ENCODE measurements around the gene INPP5E.
"Not testable (repeated sequence)": the region's sequence is repeated elsewhere in the genome, so short reads cannot be mapped to it uniquely, and the experiment has no call there.

The INPP5E gene

DNA sequence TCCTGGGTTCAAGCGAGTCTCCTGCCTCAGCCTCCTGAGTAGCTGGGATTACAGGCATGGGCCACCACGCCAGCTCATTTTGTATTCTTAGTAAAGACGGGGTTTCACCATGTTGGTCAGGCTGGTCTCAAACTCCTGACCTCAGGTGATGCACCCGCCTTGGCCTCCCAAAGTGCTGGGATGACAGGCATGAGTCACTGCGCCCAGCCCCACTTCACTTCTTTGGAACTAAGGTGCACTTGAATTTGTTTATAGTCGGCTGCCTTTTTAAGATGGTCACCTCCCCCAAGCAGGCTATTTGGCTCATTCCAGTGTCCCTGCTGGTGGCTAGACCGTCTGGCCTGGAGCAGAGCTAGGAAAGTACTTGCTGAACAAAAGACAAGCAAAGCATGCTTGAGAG lies 14.3 kb downstream of the INPP5E start:
- DNase-seq, result not testable (repeated sequence)

DNA sequence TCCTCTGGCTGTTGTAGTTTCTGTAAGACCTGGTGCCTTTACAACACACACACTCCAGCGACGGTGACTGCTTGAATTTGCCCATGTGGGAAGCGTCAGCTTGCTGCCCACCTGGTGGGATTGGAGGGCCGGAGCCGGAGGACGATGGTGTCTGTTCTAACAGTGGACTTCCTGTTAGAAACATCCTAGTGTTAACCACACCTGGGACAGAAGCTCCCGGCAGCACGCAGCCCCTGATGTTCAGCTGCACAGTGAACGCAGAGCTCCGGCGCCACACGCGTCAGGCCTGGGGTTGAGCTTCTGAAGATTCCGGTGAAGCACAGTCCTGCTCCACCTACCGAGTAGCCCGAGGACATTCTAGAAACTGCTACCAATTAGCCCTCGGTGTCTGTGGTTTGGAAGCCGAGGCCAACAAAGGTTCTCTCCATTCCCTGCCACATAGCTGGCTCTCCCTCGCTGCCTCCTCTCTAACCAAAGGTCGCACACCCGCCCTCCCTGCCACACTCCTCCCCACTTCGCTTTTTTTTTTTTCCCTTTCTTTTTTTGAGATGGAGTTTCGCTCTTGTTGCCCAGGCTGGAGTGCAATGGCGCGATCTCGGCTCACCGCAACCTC lies 14.8 kb downstream of the INPP5E start:
- DNase-seq, result no peak

DNA sequence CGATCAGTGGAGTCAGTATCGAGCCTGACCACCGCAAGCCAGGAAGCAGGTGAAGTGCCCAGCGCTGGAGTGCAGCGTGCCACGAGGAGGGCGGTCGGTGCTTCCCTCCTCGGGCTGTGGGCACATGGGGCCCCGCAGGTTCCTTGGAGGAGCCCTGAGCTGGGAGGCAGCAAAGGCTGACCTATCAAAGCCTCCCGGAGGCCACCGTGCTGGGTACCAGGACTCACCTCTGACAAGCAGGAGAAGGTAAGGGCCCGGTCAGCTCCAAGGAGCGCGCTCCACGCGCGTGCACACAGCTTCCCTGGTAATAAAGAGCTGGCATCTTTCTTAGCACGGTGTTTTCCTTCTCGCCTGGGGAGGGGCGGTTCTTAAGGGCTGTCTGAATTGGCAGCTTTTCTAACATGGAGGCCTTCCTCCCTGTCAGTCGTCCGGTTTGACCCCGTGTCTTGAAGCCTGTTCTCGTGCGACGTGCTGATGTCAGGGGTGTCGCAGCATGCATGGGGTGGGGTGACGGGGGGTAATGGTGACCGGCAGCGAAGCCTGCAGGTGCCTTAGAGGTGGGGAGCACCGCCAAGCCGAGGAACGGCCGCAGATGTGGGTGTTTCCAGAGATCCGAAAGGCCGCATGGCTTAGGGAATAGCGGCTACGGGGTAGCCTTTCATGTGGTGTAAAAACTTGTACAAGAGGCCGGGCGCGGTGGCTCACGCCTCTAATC lies 16.1 kb downstream of the INPP5E start:
- DNase-seq, result no peak

DNA sequence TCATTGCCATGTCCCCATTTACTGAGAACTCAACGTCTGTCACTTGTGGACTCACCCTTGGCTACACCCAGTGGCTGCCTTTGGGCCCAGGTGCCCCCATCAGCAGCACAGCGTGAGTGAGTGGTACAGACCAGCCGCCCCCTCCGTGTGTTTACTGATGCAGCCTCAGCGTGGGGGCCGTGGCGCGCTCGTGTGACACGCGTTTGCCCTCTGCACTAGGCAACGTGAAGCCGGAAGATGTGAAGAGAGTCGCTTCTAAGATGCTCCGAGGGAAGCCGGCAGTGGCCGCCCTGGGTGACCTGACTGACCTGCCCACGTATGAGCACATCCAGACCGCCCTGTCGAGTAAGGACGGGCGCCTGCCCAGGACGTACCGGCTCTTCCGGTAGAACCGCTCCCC lies 16.8 kb downstream of the INPP5E start:
- DNase-seq, result no peak

DNA sequence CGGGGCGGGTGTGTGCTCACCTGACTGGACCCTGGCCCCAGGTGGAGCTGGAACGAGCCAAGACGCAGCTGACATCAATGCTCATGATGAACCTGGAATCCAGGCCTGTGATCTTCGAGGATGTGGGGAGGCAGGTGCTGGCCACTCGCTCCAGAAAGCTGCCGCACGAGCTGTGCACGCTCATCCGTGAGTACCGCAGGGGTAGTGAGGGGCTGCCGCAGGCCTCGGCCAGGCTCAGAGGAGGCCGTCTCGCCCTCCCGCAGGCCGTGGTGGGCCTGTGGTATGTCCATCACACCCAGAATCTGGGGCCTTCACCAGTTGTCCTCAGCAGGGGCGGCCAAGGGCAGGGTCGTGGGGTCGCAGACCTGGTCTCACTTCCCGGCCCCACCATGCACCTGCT lies 17.9 kb downstream of the INPP5E start:
- DNase-seq, result no peak

DNA sequence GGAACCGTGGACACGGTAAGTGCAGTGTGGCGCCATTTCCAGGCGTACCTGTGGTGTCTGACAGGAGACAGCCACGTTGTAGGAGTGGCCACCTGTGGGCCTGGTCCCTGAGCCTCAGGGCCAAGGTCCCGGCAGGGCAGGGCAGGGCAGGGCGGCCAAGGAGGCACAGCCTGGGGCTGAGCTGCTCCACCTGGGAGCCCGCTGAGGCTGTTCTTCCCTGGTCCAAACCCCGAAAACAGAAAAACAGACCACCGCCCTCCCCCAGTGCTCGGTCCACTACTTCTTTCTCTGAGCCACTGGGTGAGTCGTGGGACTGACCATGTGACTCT lies 20.6 kb downstream of the INPP5E start:
- DNase-seq, result no peak

DNA sequence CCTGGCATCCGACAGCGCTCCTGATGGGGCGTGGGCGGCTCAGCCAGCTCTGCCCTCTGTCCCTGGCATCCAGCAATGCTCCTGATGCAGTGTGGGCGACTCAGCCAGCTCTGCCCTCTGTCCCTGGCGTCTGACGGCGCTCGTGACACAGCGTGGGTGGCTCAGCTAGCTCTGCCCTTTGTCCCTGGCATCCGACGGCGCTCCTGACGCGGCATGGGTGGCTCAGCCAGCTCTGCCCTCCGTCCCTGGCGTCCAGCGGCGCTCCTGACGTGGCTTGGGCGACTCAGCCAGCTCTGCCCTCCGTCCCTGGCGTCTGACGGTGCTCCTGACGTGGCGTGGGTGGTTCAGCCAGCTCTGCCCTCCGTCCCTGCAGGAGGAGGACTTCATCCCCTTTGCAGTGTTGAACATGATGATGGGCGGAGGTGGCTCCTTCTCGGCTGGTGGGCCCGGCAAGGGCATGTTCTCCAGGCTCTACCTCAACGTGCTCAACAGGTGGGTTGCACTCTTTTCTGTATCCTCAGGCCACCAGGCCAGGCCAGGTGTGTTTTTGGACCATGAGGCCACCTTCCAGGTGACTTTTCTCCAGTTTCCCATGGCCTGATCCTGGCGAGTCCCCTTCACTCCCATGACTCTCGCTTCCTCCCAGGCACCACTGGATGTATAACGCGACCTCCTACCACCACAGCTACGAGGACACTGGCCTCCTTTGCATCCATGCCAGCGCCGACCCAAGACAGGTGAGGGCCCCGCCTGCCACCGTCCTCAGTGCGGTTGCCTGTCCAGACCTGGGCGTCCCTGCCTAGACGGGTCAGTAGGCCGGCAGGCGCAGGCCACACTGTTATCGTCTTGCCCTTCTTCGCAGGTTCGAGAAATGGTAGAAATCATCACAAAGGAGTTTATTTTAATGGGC lies 21.2 kb downstream of the INPP5E start:
- no peak for DNase-seq

DNA sequence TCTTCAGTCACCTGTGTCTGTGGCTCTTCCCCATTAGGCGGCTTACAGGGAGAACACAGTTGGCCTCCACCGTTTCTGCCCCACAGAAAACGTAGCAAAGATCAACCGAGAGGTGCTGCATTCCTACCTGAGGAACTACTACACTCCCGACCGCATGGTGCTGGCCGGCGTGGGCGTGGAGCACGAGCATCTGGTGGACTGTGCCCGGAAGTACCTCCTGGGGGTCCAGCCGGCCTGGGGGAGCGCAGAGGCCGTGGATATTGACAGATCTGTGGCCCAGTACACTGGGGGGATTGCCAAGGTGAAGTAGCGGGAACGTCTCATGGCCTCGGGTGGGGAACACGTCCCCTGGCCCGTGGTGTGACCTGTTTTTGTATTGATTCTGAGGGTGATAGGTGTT lies 22.7 kb downstream of the INPP5E start:
- DNase-seq, result no peak

DNA sequence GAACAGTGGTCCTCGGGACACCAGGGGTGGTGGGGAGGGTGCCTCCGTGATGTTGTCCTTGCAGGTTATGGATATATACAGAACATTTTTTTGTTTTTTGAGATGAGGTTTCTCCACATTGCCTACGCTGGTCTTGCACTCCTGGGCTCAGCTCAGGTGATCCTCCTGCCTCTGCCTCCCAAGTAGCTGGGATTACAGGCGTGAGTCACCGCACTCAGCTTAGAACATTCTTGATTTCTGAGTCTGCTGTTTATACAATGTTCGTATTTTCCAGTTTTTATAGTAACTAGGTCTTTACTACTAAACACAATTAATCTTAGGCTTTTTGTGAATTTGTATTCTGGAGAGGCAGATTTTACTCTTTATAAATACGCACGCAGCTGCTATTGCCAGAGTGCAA lies 23.2 kb downstream of the INPP5E start:
- no peak for DNase-seq

DNA sequence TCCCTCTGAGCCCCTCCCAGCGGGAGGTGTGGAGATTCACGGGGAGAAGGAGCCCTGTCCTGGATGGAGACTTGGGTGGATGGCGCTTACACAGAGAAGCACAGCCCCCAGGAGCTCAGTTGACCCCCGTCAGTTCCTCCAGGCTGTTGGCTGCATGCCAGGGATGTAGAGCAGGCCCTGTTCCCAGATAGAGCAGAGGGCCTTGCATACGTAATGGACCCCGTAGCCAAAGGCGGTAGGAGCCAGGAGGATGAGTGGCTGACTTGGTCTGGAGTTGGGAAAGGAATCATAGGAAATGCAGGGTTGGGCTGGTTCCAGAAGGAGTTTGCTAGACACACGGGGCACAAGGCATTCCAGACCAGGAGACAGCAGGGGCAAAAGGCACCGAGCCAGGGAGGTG lies 26.7 kb downstream of the INPP5E start:
- DNase-seq, result no peak

DNA sequence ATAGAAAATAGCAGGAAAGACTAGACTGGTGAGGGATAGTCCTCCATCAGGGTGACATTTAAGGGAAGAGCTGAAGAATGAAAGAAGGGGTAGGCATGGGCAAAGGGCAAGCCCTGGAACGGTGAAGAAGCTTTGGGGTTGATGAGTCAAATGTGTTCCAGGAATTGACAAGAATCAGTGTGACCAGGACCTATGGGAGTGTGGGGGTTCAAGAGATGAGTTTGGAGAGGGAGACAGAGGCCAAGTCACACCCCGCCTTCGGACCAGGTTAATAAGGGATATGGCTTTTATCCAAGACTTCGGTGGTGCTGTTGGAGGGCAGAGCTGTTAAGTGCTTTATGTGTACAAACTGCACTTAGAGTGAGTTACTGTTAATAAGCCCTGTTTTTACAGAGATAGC lies 28.3 kb downstream of the INPP5E start:
- no peak for DNase-seq

DNA sequence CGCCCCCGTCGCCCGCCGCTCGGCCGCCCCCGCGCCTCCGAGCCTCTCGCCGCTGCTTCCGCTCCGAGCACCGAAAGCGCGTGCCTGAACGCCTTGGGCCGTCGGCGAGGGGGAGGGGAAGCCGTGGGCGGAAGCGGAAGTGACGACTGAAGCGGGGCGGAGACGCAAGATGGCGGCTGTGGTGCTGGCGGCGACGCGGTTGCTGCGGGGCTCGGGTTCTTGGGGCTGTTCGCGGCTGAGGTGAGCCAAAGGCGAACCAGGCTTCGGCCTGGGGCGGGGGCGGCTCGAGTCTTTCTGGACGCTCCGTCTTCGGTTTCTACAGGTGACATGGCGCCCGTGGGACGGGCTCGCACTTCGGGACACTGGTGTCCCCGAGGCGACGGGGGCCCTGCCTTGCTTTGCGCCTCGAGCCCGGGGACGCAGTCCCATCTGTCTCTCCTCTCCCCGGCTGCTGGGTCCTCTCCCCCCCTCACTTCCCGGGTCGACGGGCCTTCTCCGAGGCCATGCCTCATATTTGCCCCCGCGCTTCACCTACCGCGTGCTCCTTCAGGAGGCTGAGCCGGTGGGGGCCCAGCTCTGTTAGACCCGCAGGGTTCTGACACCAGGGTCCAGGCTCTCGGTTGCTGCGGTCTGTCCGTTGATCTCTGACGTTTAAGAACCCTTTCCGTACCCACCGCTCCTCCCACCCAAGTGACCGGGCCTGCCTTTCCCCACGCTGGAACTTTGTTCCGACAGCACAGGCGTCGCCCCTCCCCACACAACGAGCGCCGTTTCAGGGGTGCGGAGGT lies 29.0 kb downstream of the INPP5E start, which contains the start of the genes ENTR1 and PMPCA:
Gene ENTR1, minus strand, starts transcription at position 115 of the 788 bp plus-strand sequence. CDS start 217 bp downstream, outside the sequence.
Gene PMPCA, plus strand, starts transcription at position 159 of the 788 bp plus-strand sequence. Its CDS starts 11 bp downstream, at position 170.
- peak; percentile 93 for DNase-seq

DNA sequence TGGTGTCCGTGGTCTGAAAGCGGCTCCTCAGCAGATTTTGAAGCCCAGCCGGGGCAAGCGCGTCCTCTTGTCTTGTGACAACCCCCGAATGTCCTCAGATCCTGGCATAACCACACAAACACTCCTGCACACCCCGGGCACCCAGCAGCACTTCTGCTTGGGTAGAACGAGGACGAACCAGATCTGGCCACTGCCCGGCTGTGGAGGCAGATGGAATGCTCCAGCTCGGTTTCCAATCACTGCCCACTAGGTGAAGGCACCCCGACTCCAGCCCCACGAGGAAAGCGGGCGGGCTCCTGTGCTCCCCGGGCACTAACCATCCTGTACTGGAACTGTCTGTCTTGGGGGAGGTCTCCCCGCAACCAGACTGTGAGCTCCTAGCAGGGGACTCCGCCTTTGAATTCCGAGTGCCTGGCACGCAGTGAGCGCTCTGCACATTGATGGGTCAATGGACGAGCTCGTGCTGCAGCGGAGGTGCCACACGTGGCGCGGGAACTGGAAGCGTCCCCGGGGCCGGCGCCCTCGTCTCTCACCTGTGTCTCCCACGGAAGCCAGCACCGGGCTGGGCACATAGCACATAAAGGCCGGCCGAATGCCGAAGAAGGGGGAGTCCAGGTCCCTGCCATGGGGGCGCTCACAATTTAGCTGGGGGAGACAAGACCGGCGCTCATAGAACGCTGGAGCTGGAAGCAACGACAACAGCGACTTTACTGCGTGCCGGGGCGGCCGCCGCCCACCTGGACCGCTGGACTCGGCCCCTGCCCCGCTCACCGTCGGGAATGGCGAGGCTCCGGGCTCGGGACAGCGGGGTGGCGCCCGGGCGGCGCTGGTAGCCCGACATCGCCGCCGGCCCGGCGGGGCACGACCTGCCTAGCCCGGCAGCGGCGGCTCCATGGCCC lies 29.8 kb downstream of the INPP5E start:
- DNase-seq, result peak; percentile 43

DNA sequence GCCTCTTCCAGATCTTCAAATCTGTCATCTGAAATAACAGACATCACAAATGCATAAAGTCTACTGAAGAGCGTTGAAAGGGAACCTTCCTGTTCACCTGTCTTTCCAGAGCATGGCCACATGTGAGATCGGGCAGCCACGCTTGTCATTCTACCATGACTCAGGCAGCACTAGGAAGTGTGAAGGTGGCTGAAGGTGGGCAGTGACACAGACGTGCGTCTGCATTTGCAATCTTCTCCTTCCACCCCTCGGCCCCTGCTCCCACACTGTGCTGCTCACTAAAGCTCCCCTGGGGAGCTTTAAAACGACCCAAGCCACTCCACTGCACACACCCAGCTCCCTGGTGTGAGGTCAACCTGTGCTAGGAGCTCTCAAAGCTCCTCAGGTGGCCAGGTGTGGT lies 31.7 kb downstream of the INPP5E start:
- DNase-seq, result no peak

DNA sequence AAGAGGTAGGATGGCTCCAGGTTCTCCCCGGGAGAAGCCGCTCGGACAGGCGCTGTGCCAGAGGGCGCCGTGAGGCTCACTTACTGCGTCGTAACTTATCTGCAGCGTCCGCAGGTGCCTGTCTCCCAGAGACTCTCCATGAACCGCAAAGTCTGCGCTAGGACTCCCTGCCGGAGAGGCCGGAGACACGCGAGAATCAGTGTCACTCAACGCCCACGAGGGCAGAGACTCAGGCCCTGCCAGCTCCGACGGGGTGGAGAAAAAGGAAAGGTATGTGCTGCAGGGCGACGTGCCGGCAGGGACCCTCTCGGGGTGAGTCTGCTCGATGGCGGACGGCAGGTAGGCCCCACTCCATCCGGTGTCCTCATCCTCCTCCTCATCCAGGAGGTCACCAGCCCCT lies 32.6 kb downstream of the INPP5E start:
- not testable (repeated sequence) for DNase-seq

DNA sequence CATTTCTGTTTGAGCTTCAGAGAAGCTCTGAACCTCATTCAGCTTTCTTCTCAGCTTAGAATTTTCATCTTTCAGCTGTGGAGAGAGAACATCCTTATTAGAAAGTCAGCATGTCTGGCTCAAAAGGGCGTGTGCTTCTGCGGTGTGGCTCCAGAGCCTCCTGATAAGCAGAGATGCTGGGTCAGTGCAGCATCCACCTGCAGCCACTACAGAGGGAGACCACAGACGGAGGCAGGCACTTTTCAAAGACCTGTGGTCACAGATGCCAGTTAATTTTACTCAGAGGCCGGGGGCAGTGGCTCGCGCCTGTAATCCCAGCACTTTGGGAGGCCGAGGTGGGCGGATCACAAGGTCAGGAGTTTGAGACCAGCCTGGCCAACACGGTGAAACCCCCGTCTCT lies 33.7 kb downstream of the INPP5E start:
- not testable (repeated sequence) for DNase-seq

DNA sequence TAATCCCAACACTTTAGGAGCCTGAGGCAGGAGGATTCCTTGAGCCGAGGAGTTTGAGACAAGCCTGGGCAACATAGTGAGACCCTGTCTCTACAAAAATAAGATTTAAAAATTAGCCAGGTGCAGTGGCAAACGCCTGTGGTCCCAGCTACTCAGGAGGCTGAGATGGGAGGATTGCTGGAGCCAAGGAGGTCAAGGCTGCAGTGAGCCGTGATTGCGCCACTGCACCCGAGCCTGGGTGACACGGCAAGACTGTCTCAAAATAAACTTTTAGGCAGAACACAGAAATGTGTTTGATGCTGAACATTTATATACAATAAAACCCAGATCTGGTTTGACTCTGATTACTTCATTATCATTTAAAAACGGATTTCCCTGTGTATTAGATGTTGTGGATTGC lies 34.2 kb downstream of the INPP5E start:
- no peak for DNase-seq

DNA sequence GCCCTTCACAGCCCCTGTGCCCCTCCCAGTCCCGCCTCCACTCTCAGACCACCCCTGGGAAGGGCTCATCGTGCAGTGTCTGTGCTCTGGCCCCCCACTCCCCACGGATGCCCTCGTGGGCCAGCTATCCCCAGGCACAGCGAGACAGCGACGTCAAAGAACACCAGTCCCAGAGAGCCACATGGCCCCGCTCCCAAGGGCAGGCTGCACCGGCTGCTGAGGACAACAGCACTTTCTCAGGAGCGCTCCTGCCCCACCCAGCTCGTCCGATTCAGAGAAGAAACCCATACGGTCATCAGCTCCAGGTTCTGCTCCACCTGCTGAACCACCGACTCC lies 34.9 kb downstream of the INPP5E start:
- no peak for DNase-seq

DNA sequence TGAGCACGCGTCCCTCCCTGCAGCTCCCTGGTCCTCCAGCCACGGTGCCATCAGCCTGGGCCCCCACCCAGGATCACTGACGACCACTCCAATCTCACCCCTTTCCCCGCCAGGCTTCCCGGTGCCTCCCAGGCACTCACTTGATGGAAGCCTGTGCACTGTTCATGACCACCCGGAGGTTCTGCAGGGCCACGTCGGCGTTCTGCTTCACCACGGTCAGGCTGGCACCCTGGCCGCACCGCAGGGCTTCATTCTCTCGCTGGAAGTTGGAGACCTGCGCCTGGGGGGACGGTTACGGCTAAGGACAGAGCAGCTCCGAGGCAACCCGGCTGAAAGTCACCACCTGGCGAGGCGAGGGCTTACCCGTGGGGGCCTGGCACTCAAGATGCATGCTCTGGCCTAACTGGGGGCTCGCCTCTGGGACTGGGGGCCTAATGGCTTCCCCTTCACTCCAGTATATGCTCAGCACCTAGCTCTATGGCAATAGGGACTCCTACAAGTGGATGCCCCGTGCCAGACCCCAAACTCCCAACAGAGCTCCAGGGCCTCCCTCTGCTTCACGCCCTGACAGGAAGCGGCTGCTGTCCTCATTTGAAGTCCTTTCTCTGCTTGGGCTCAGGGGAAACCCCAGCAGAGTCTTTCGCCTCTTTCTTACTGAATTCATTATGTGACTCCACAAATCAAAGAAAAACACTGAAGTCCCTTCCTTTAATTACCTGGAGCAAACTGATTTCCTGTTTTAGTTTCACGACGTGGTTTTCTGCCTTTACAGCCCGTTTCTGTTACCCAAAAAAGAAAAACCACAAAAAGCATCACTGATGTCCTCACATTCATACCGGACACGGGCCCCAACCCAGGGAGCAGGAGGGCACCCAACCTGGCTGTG lies 35.5 kb downstream of the INPP5E start:
- DNase-seq, result no peak

DNA sequence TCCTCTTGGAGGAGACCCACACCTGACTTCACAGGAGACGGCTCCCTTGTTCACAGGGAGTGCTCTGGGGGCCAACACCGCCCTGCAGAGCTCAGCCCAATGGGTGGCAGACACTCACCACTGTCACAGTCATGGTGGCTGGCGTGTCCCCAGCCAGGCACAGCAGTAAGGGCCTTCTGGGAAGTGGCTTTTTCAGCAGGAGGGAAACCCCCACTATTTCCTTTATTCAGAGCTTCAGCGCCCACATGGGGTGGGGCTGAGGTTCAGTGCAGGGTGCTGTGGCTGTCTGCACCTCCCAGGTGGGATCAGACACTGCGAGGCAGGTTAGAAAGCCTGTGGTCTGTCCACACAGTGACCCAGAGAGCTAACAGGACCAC lies 36.1 kb downstream of the INPP5E start:
- no peak for DNase-seq

DNA sequence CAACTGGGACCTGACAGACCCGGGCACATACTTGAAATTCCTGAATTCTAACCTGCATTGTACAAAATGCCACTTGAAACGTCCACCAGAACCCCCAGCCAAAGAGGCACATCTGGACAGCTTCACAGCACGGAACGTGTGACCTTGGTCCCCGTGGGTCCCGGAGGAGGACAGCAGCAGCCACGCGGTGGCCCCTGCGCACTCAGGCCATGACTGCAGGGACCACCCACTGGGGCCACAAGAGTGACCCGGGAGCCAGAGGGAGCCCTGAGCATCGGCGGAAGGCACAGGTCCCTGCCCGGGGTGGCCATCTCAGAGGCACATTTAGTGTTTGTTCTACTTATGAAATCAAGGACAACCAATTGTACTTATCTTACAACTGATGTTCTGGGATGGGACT lies 37.6 kb downstream of the INPP5E start:
- no peak for DNase-seq
